ENCODE data around the gene C3orf18. TPM values are rescaled to one million over a fixed set of nuclear protein-coding genes. Genes with fewer than 3 reads are reported as not detected.

The C3orf18 gene
- total RNA-seq, 4 donors from 2014 or later, result 1.1 to 26.4 (median 3.2) TPM; not detected in 1

DNA sequence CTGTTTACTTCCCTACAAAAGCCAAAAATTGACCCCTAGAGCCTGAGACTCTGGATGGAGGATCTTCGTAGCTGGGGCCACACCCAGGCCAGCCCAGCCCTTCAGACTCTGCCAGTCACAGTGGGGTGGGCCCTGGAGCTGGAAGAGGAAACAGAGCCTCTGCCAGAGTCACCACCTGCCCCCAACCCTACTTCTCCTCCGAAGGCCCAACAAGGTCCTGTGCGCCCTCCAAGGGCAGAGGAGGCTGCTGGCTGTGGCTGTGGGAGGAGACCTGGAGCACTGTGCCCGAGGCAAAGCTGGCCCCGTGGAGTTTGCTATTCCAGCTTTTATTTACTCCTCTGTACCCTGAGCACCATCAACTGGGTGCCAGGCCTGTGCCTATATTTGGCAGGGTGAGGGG lies 25.0 kb upstream of the C3orf18 start:
- no peak for TF ChIP-seq CTCF (IDR thresholded peaks at IDR 0.05)
- no peak for TF ChIP-seq POLR2A (IDR thresholded peaks at IDR 0.05)
- no peak overlapping the region for H3K4me3 ChIP-seq
- no peaks in the 10 kb centered on the region for H3K36me3 ChIP-seq
- DNase-seq, result no peak
- no peak overlapping the region for H3K27ac ChIP-seq
- peaks cover 0 to 20% (median 9%) of the 10 kb centered on the region in 4 donors for H3K4me1 ChIP-seq
- H3K9me3 ChIP-seq, result no peaks in the 10 kb centered on the region
- H3K27me3 ChIP-seq, result no peaks in the 10 kb centered on the region

- H3K27me3 ChIP-seq, result no peaks in the 10 kb centered on the region
- H3K36me3 ChIP-seq, result no peaks in the 10 kb centered on the region
- peaks cover 0 to 20% (median 9%) of the 10 kb centered on the region in 4 donors for H3K4me1 ChIP-seq
- DNase-seq, result no peak
- H3K9me3 ChIP-seq, result no peaks in the 10 kb centered on the region
- no peak overlapping the region for H3K4me3 ChIP-seq
- TF ChIP-seq POLR2A (IDR thresholded peaks at IDR 0.05), result no peak
- TF ChIP-seq CTCF (IDR thresholded peaks at IDR 0.05), result no peak
- peak overlapping the region in 3 of 4 donors; percentile 82 to 84 (median 83) for H3K27ac ChIP-seq
Observed at GRCh38 chr3:50591196-50591741, 23.7 kb upstream of the C3orf18 start.

- Histone ChIP-seq H3K4me1 (peaks cover 0 to 20% (median 9%) of the 10 kb centered on the region in 4 donors), H3K9me3 (no peaks in the 10 kb centered on the region)
Observed at GRCh38 chr3:50588759-50589433, 21.3 kb upstream of the C3orf18 start.

GRCh38 chr3:50587806-50588758 lies 20.5 kb upstream of the C3orf18 start:
- H3K4me1 ChIP-seq, result peaks cover 0 to 20% (median 9%) of the 10 kb centered on the region in 4 donors
- no peak for TF ChIP-seq CTCF (IDR thresholded peaks at IDR 0.05)
- TF ChIP-seq POLR2A (IDR thresholded peaks at IDR 0.05), result no peak
- H3K27ac ChIP-seq, result peak overlapping the region in 1 of 4 donors; percentile 5
- no peaks in the 10 kb centered on the region for H3K27me3 ChIP-seq
- H3K9me3 ChIP-seq, result no peaks in the 10 kb centered on the region
- no peak overlapping the region for H3K4me3 ChIP-seq
- no peak for DNase-seq
- H3K36me3 ChIP-seq, result no peaks in the 10 kb centered on the region

More at GRCh38 chr3:50588759-50589433, 21.3 kb upstream of the C3orf18 start:
- Histone ChIP-seq H3K27me3 (no peaks in the 10 kb centered on the region), H3K27ac (peak overlapping the region in 1 of 4 donors; percentile 5), H3K36me3 (no peaks in the 10 kb centered on the region), H3K4me3 (no peak overlapping the region)
- TF ChIP-seq CTCF (IDR thresholded peaks at IDR 0.05) (no peak), POLR2A (IDR thresholded peaks at IDR 0.05) (no peak)
- no peak for DNase-seq

GRCh38 chr3:50587373-50587772 lies 19.8 kb upstream of the C3orf18 start:
- DNase-seq, result no peak
- TF ChIP-seq CTCF (IDR thresholded peaks at IDR 0.05) (no peak), POLR2A (IDR thresholded peaks at IDR 0.05) (no peak)

More at GRCh38 chr3:50587373-50587772, 19.8 kb upstream of the C3orf18 start:
- Histone ChIP-seq H3K27me3 (no peaks in the 10 kb centered on the region), H3K4me3 (no peak overlapping the region), H3K9me3 (no peaks in the 10 kb centered on the region), H3K4me1 (peaks cover 0 to 15% (median 9%) of the 10 kb centered on the region in 4 donors), H3K27ac (no peak overlapping the region), H3K36me3 (no peaks in the 10 kb centered on the region)

Data from Peyer's patch (tissue), 4 donors.